D721Med (cell line): ENCODE measurements around the gene ATP6V0B.

Experiments
- DNase-seq: peaks from one replicate; pipeline ENCODE4 v3.0.0; 2011; ENCODE audit warnings: low spot score; ENCODE audit not compliant: insufficient read length
- FAIRE-seq: peaks from 2 replicates; lab custom pipeline; 2011; peaks lifted over from hg19 to GRCh38; lab: Jason Lieb, UNC
- CTCF ChIP-seq: IDR thresholded peaks from 2 replicates; pipeline ENCODE4 v1.5.1; 2012; ENCODE audit warnings: mild to moderate bottlenecking, control low read depth; ENCODE audit not compliant: insufficient read depth; ENCODE audit errors: missing control alignments

Gene ATP6V0B

GRCh38 chr1:43938383-43938782 lies 36.4 kb upstream of the ATP6V0B start:
- TF ChIP-seq CTCF, result no peak
- DNase-seq (no peak), FAIRE-seq (no peak)

- FAIRE-seq, result no peak
- no peak for DNase-seq
- no peak for TF ChIP-seq CTCF
Measured at GRCh38 chr1:43938892-43939587, 35.7 kb upstream of the ATP6V0B start.

- TF ChIP-seq CTCF, result no peak
- DNase-seq (no peak), FAIRE-seq (no peak)
Measured at GRCh38 chr1:43942411-43942810, 32.3 kb upstream of the ATP6V0B start.

GRCh38 chr1:43944860-43945259 lies 29.9 kb upstream of the ATP6V0B start:
- FAIRE-seq, result no peak
- TF ChIP-seq CTCF, result no peak
- no peak for DNase-seq

GRCh38 chr1:43945674-43946235 lies 29.0 kb upstream of the ATP6V0B start:
- TF ChIP-seq CTCF, result no peak
- FAIRE-seq (no peak), DNase-seq (no peak)

- FAIRE-seq (no peak), DNase-seq (peak; percentile 98)
- peak; percentile 56 for TF ChIP-seq CTCF
Measured at GRCh38 chr1:43946236-43947060, 28.3 kb upstream of the ATP6V0B start, which contains the start of gene IPO13. TSS of gene IPO13 (plus strand) at chr1:43946950. CDS start at chr1:43947601, 651 bp downstream.
